ENCODE data around the gene BMF.
A peak's percentile ranks its signal among the peaks of the same experiment; 100 is the strongest.
"Not testable (repeated sequence)": the region's sequence is repeated elsewhere in the genome, so short reads cannot be mapped to it uniquely, and the experiment has no call there.

Gene BMF

GRCh38 chr15:40087991-40088928, 20.4 kb downstream of the BMF start:
- DNase-seq = no peak

GRCh38 chr15:40087068-40087810, 21.4 kb downstream of the BMF start:
- DNase-seq = no peak

- DNase-seq = no peak
Measured at GRCh38 chr15:40085266-40085665, 23.4 kb downstream of the BMF start.

GRCh38 chr15:40084650-40085049, 24.0 kb downstream of the BMF start:
- no peak for DNase-seq

GRCh38 chr15:40082195-40082883, 26.3 kb downstream of the BMF start:
- peak in 1 of 2 donors; percentile 40 for DNase-seq

- DNase-seq = no peak
Measured at GRCh38 chr15:40081691-40082194, 26.9 kb downstream of the BMF start.

GRCh38 chr15:40080847-40081246, 27.8 kb downstream of the BMF start:
- no peak for DNase-seq

- no peak for DNase-seq
Measured at GRCh38 chr15:40080104-40080503, 28.6 kb downstream of the BMF start.

- no peak for DNase-seq
Measured at GRCh38 chr15:40079456-40079855, 29.2 kb downstream of the BMF start.

- no peak for DNase-seq
Measured at GRCh38 chr15:40075298-40076044, 33.2 kb downstream of the BMF start.

- not testable (repeated sequence) for DNase-seq
Measured at GRCh38 chr15:40074656-40075055, 34.0 kb downstream of the BMF start.

GRCh38 chr15:40073716-40074490, 34.8 kb downstream of the BMF start:
- DNase-seq = not testable (repeated sequence)

GRCh38 chr15:40072216-40072990, 36.3 kb downstream of the BMF start:
- DNase-seq = no peak

GRCh38 chr15:40070608-40071218, 38.0 kb downstream of the BMF start:
- no peak for DNase-seq

GRCh38 chr15:40070166-40070557, 38.5 kb downstream of the BMF start:
- no peak for DNase-seq

GRCh38 chr15:40069178-40070165, 39.2 kb downstream of the BMF start:
- no peak for DNase-seq

GRCh38 chr15:40067921-40068624, 40.6 kb downstream of the BMF start:
- no peak for DNase-seq

GRCh38 chr15:40066589-40066988, 42.1 kb downstream of the BMF start:
- DNase-seq = no peak
